Activated T-helper 2 cell treated with anti-CD3 and anti-CD28 coated beads, Interferon-gamma antibody, Interleukin-2, Interleukin-4, amounts not matched to agents 10 μg/mL and 5 μg/mL and 100 μg/mL, durations not matched to agents 14 hours and 24 hours and 36 hours (primary cell): ENCODE results near the gene MAP2K5. TPM values are rescaled to one million over a fixed set of nuclear protein-coding genes. Genes with fewer than 3 reads are reported as not detected.
A peak's percentile ranks its signal among the peaks of the same experiment; 100 is the strongest.

Source experiments
- DNase-seq: peaks from one replicate; pipeline ENCODE4 v3.0.0; 2021; ENCODE audit warnings: low spot score
- H3K27ac Mint-ChIP-seq: one replicate; pipeline ENCODE4 v1.8.0; 2021; ENCODE audit warnings: mixed read lengths
- H3K27me3 Mint-ChIP-seq: one replicate; pipeline ENCODE4 v1.8.0; 2021; ENCODE audit warnings: low read depth, mixed read lengths
- H3K36me3 Mint-ChIP-seq: one replicate; pipeline ENCODE4 v1.8.0; 2021; ENCODE audit warnings: low read depth, mixed read lengths
- H3K4me1 Mint-ChIP-seq: one replicate; pipeline ENCODE4 v1.8.0; 2021; ENCODE audit warnings: low read depth, mixed read lengths
- H3K4me3 Mint-ChIP-seq: one replicate; pipeline ENCODE4 v1.8.0; 2021; ENCODE audit warnings: low read depth, mild to moderate bottlenecking, moderate library complexity, mixed read lengths
- H3K9me3 Mint-ChIP-seq: one replicate; pipeline ENCODE4 v1.8.0; 2021; ENCODE audit warnings: mixed read lengths
- intact Hi-C: fragments of 100-400 bp; cut with micrococcal nuclease; formaldehyde crosslinking; loops from one replicate; pipeline ENCODE4 v1.15.1; 2023
- total RNA-seq: library from RNA; stranded (reverse); gene quantifications from 2 replicates; pipeline ENCODE4 v1.2.3, GENCODE V29; 2022

Gene MAP2K5
- total RNA-seq, 1 donor from 2014 or later: 25.9 TPM

DNA sequence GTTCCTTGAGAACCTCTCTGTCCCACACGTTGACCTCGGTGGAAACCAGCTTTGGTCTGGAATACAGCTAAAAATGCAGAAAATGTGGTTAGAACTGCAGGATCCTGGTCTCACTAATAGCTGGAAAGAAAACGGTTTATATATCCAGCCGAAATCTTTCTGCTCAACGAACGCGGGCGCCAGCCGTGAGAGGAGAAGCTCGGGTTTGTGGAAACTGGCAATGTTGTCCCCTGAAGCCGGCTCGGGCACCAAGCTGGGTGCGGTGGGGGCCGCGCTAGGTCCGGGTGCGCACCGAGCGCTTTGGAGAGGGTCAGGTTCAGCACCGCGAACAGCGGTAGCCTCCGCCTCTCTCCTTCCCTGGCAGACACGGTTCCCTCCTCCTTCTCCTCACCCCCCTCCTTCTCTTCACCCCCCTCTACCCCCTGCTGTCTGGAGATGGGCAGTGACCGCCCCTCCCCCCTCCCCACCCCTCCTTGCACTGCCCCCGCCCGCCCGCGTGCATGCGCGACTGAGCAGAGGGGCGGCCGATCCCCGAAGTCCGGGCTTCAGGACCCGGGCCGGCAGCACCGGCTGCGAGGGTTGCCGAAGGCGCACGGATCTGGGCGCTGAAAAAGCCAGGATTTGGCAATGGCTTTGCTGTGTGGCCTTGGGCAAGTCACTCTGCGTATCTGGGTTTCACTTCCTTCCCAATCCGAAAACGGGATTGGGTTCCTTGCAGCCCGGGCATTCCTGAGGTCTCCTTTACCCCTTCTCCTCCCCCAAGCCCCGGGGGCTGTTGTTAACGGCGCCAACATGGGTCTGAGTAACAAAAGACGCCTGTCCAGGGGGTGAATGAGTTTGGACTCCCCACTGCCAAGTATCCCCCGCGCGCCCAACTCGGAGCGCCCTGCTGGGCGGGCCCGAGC, 282.7 kb downstream of the MAP2K5 start, which contains the start of gene SKOR1:
SKOR1 (plus strand) TSS at position 534 of the 905 bp plus-strand sequence; CDS start at position 628, 94 bp downstream.
- DNase-seq: no peak
- Mint-ChIP-seq H3K27ac (peak within 1 kb of the TSS; percentile 55), H3K4me1 (peaks cover 15% of the 10 kb centered on the region), H3K27me3 (peaks cover 68% of the 10 kb centered on the region), H3K4me3 (no peak within 1 kb of the TSS), H3K36me3 (peaks cover 3% of the 10 kb centered on the region), H3K9me3 (no peaks in the 10 kb centered on the region)
- intact Hi-C loops: no loop called here

GRCh38 chr15:67825881-67826716, 283.6 kb downstream of the MAP2K5 start:
- peaks cover 68% of the 10 kb centered on the region for H3K27me3 Mint-ChIP-seq
- no peak overlapping the region for H3K4me3 Mint-ChIP-seq
- H3K4me1 Mint-ChIP-seq: peaks cover 15% of the 10 kb centered on the region
- H3K27ac Mint-ChIP-seq: peak overlapping the region; percentile 55
- no peak for DNase-seq
- H3K36me3 Mint-ChIP-seq: peaks cover 3% of the 10 kb centered on the region
- intact Hi-C loops: no loop called here
- H3K9me3 Mint-ChIP-seq: no peaks in the 10 kb centered on the region

DNA sequence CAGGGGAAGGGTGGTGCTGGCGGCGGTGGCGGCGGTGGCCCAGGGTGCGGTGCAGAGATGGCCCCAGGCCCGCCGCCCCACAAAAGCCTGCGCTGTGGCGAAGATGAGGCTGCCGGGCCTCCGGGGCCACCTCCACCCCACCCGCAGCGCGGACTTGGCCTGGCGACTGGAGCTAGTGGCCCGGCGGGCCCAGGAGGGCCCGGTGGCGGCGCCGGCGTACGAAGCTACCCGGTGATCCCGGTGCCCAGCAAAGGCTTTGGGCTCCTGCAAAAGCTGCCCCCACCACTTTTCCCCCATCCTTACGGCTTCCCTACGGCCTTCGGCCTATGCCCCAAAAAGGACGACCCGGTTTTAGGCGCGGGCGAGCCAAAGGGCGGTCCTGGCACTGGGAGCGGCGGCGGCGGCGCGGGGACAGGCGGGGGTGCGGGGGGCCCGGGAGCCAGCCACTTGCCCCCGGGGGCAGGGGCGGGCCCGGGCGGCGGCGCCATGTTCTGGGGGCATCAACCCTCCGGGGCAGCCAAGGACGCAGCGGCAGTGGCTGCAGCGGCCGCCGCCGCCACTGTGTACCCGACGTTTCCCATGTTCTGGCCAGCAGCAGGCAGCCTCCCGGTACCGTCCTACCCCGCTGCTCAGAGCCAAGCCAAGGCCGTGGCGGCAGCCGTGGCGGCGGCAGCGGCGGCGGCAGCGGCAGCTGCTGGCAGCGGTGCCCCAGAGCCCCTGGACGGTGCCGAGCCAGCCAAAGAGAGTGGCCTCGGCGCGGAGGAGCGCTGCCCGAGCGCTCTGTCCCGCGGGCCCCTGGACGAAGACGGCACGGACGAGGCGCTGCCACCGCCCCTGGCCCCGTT, 284.4 kb downstream of the MAP2K5 start:
- DNase-seq: no peak
- Mint-ChIP-seq H3K36me3 (peaks cover 3% of the 10 kb centered on the region), H3K4me3 (no peak overlapping the region), H3K27me3 (peaks cover 67% of the 10 kb centered on the region), H3K9me3 (no peaks in the 10 kb centered on the region), H3K4me1 (peaks cover 13% of the 10 kb centered on the region), H3K27ac (no peak overlapping the region)
- intact Hi-C loops: no loop called here

DNA sequence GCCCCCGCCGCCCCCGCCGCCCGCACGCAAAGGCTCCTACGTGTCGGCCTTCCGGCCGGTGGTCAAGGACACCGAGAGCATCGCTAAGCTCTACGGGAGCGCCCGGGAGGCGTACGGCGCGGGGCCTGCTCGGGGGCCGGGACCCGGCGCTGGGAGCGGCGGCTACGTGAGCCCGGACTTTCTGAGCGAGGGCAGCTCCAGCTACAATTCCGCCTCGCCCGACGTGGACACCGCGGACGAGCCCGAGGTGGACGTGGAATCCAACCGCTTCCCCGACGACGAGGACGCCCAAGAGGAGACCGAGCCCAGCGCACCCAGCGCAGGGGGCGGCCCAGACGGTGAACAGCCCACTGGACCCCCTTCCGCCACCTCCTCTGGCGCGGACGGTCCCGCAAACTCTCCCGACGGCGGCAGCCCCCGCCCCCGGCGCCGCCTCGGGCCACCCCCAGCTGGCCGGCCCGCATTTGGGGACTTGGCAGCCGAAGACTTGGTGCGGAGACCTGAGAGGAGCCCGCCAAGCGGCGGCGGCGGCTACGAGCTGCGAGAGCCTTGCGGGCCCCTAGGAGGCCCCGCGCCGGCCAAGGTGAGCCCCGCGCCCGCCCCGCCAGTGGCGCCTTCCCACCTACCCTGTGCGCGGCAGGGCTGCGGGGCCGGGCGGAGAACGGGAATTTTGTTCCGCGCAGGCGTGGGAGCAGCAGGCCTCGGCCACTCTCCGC, 285.2 kb downstream of the MAP2K5 start:
- H3K4me3 Mint-ChIP-seq: no peak overlapping the region
- H3K27me3 Mint-ChIP-seq: peaks cover 66% of the 10 kb centered on the region
- H3K36me3 Mint-ChIP-seq: peaks cover 3% of the 10 kb centered on the region
- H3K9me3 Mint-ChIP-seq: no peaks in the 10 kb centered on the region
- no peak overlapping the region for H3K27ac Mint-ChIP-seq
- intact Hi-C loops: no loop called here
- peaks cover 13% of the 10 kb centered on the region for H3K4me1 Mint-ChIP-seq
- no peak for DNase-seq

GRCh38 chr15:67828278-67828968, 285.9 kb downstream of the MAP2K5 start:
- H3K9me3 Mint-ChIP-seq: no peaks in the 10 kb centered on the region
- H3K4me1 Mint-ChIP-seq: peaks cover 17% of the 10 kb centered on the region
- no peak for DNase-seq
- H3K27ac Mint-ChIP-seq: peak overlapping the region; percentile 65
- H3K36me3 Mint-ChIP-seq: peaks cover 3% of the 10 kb centered on the region
- intact Hi-C loops: no loop called here
- H3K4me3 Mint-ChIP-seq: no peak overlapping the region
- H3K27me3 Mint-ChIP-seq: peaks cover 70% of the 10 kb centered on the region

DNA sequence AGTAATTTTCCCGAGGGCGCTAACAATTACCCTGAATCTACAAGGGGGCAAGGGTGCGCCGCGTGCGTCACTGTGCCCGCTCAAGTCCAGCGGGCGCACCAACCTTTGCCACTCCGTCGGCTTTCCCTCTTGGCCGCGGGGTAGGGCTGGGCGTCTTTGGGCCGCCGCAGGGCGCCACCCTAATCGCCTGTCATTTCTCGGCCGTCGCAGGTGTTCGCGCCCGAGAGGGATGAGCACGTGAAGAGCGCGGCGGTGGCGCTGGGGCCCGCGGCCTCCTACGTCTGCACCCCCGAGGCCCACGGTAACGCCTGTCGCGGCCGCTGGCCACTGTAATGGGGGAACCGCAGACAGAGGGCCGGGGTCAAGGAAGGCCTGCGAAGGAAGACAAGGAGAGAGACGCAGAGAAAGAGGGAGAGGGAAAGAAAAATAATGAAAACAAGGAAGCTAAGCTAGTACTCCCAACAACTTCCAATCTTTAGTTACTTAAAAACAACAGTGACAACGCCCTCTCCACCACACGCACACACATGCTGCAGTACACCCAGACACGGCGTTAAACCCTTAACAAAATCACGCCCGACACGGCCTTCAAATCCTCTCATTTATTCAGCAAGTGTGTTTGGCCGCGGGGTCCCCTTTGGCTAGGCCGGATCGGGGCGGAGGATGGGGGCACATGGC, 286.6 kb downstream of the MAP2K5 start:
- Mint-ChIP-seq H3K4me1 (peaks cover 14% of the 10 kb centered on the region), H3K27ac (no peak overlapping the region), H3K27me3 (peaks cover 70% of the 10 kb centered on the region), H3K36me3 (peaks cover 3% of the 10 kb centered on the region), H3K4me3 (no peak overlapping the region), H3K9me3 (no peaks in the 10 kb centered on the region)
- intact Hi-C loops: no loop called here
- no peak for DNase-seq

GRCh38 chr15:67829647-67830504, 287.4 kb downstream of the MAP2K5 start:
- Mint-ChIP-seq H3K27ac (no peak overlapping the region), H3K36me3 (peaks cover 3% of the 10 kb centered on the region), H3K4me3 (no peak overlapping the region), H3K4me1 (peaks cover 15% of the 10 kb centered on the region), H3K27me3 (peaks cover 70% of the 10 kb centered on the region), H3K9me3 (no peaks in the 10 kb centered on the region)
- intact Hi-C loops: loop anchor here (10.0 kb wide), 1 partner anchor 525 kb away; no protein-coding TSS in a partner anchor
- DNase-seq: no peak

GRCh38 chr15:67831363-67831762, 288.9 kb downstream of the MAP2K5 start:
- Mint-ChIP-seq H3K27me3 (peaks cover 70% of the 10 kb centered on the region), H3K36me3 (no peaks in the 10 kb centered on the region), H3K4me3 (no peak overlapping the region), H3K4me1 (peaks cover 19% of the 10 kb centered on the region), H3K9me3 (no peaks in the 10 kb centered on the region), H3K27ac (no peak overlapping the region)
- intact Hi-C loops: loop anchor here (10.0 kb wide), 1 partner anchor 527 kb away; no protein-coding TSS in a partner anchor
- no peak for DNase-seq

GRCh38 chr15:67832031-67832551, 289.6 kb downstream of the MAP2K5 start:
- H3K27ac Mint-ChIP-seq: no peak overlapping the region
- H3K9me3 Mint-ChIP-seq: no peaks in the 10 kb centered on the region
- DNase-seq: no peak
- peaks cover 74% of the 10 kb centered on the region for H3K27me3 Mint-ChIP-seq
- intact Hi-C loops: loop anchor here (10.0 kb wide), 1 partner anchor 527 kb away; no protein-coding TSS in a partner anchor
- H3K4me3 Mint-ChIP-seq: no peak overlapping the region
- H3K4me1 Mint-ChIP-seq: peaks cover 18% of the 10 kb centered on the region
- no peaks in the 10 kb centered on the region for H3K36me3 Mint-ChIP-seq
